HG02852 (cell line): ENCODE data around the gene TIMP1.

ENCODE experiments used
- ATAC-seq: cut with Tn5 transposase; IDR thresholded peaks from one replicate; pipeline ENCODE4 v1.9.1; 2021; ENCODE audit warnings: mild to moderate bottlenecking, moderate library complexity; ENCODE audit not compliant: unreplicated experiment

The TIMP1 gene

GRCh38 chrX:47573341-47574075 lies 8.7 kb upstream of the TIMP1 start:
- ATAC-seq: no peak

GRCh38 chrX:47574076-47574546 lies 8.1 kb upstream of the TIMP1 start:
- ATAC-seq: no peak

GRCh38 chrX:47574547-47575301 lies 7.5 kb upstream of the TIMP1 start:
- no peak for ATAC-seq

- no peak for ATAC-seq
Measured at GRCh38 chrX:47576021-47576898, 6.0 kb upstream of the TIMP1 start.

GRCh38 chrX:47577424-47577823 lies 4.8 kb upstream of the TIMP1 start:
- no peak for ATAC-seq

GRCh38 chrX:47577901-47578300 lies 4.3 kb upstream of the TIMP1 start:
- ATAC-seq: no peak

GRCh38 chrX:47578692-47579091 lies 3.5 kb upstream of the TIMP1 start:
- ATAC-seq: no peak

GRCh38 chrX:47579537-47579936 lies 2.7 kb upstream of the TIMP1 start:
- no peak for ATAC-seq

GRCh38 chrX:47583240-47583861 lies 1.1 kb downstream of the TIMP1 start:
- no peak for ATAC-seq

GRCh38 chrX:47584714-47585113 lies 2.5 kb downstream of the TIMP1 start:
- ATAC-seq: no peak

- no peak for ATAC-seq
Measured at GRCh38 chrX:47585273-47585672, 3.0 kb downstream of the TIMP1 start.

- ATAC-seq: no peak
Measured at GRCh38 chrX:47586043-47586787, 4.0 kb downstream of the TIMP1 start.

GRCh38 chrX:47587091-47587891 lies 5.1 kb downstream of the TIMP1 start:
- no peak for ATAC-seq

GRCh38 chrX:47587906-47588735 lies 5.9 kb downstream of the TIMP1 start:
- no peak for ATAC-seq

GRCh38 chrX:47590984-47591383 lies 8.7 kb downstream of the TIMP1 start:
- ATAC-seq: no peak

GRCh38 chrX:47593522-47593921 lies 11.3 kb downstream of the TIMP1 start:
- ATAC-seq: no peak

- no peak for ATAC-seq
Measured at GRCh38 chrX:47595716-47596251, 13.5 kb downstream of the TIMP1 start.

- no peak for ATAC-seq
Measured at GRCh38 chrX:47596256-47596655, 14.0 kb downstream of the TIMP1 start.
